A673 (cell line): ENCODE measurements around the gene BICD2. TPM values are rescaled to one million over a fixed set of nuclear protein-coding genes. Genes with fewer than 3 reads are reported as not detected.

Experiments
- BruUV-seq: library from RNA; stranded (reverse); fragments of 400-500 nt; replicated peaks from 2 replicates; lab custom pipeline; 2021; lab: Mats Ljungman, UMichigan
- CTCF ChIA-PET: fragments of 300-600 bp; sonication (Branson Sonifier 250); formaldehyde crosslinking; loops from one replicate; lab custom pipeline; 2022; ENCODE audit warnings: antibody characterized with exemption; lab: Charles Lee
- POLR2A ChIA-PET: fragments of 300-600 bp; sonication (Branson Sonifier 250); formaldehyde crosslinking; loops from one replicate; lab custom pipeline; 2022; ENCODE audit warnings: antibody characterized with exemption; ENCODE audit not compliant: low non-redundant PET; lab: Charles Lee
- DNase-seq: peaks from one replicate; pipeline ENCODE4 v3.0.0-alpha.2; 2015; ENCODE audit warnings: low spot score
- H3K27ac ChIP-seq: fragments of 200-600 bp; sonication (generic); 2 replicates; pipeline ENCODE4 v1.5.1; 2016; ENCODE audit warnings: mixed run types, low read depth, mild to moderate bottlenecking, mixed read lengths, antibody characterized with exemption, low read length; ENCODE audit not compliant: poor library complexity, severe bottlenecking
- H3K27me3 ChIP-seq: fragments of 200-600 bp; sonication (generic); replicated peaks from 2 replicates; pipeline ENCODE4 v1.6.1; 2017; ENCODE audit warnings: mixed run types, low read depth, mild to moderate bottlenecking, mixed read lengths, antibody characterized with exemption, low read length; ENCODE audit not compliant: insufficient read depth, poor library complexity
- H3K36me3 ChIP-seq: fragments of 200-600 bp; sonication (generic); 2 replicates; pipeline ENCODE4 v1.6.1; 2016; ENCODE audit warnings: mixed run types, mild to moderate bottlenecking, mixed read lengths, antibody characterized with exemption, low read length; ENCODE audit not compliant: insufficient read depth, poor library complexity, severe bottlenecking
- H3K4me1 ChIP-seq: fragments of 200-600 bp; sonication (generic); 2 replicates; pipeline ENCODE4 v1.6.1; 2017; ENCODE audit warnings: mixed run types, mild to moderate bottlenecking, mixed read lengths, antibody characterized with exemption, low read length; ENCODE audit not compliant: insufficient read depth, poor library complexity, severe bottlenecking
- H3K4me3 ChIP-seq: fragments of 200-600 bp; sonication (generic); 2 replicates; pipeline ENCODE4 v1.5.1; 2016; ENCODE audit warnings: low read depth, mixed run types, mild to moderate bottlenecking, mixed read lengths, low read length; ENCODE audit not compliant: poor library complexity, severe bottlenecking
- H3K9me3 ChIP-seq: fragments of 200-600 bp; sonication (generic); 2 replicates; pipeline ENCODE4 v1.6.1; 2016; ENCODE audit warnings: mixed run types, low read depth, mild to moderate bottlenecking, mixed read lengths, antibody characterized with exemption, low read length; ENCODE audit not compliant: poor library complexity, severe bottlenecking
- EZH2 ChIP-seq: fragments of 200-600 bp; sonication (generic); IDR thresholded peaks from 2 replicates; pipeline ENCODE4 v1.6.1; 2017; ENCODE audit warnings: borderline replicate concordance, low read depth, mild to moderate bottlenecking, mixed read lengths, antibody characterized with exemption, low read length; ENCODE audit not compliant: poor library complexity, severe bottlenecking
- intact Hi-C: fragments of 100-400 bp; cut with micrococcal nuclease; formaldehyde crosslinking; loops from one replicate; pipeline ENCODE4 v1.10.0; 2022; ENCODE audit not compliant: unreplicated experiment
- total RNA-seq: library from RNA; stranded (reverse); gene quantifications from 2 replicates; pipeline ENCODE4 v1.2.3, GENCODE V29; 2021
- TF ChIP-seq, protein P1 (sequence below): fragments of 300-800, 200-600 bp; sonication (generic); conservative IDR thresholded peaks from 2 replicates; pipeline ENCODE4 v1.5.1; 2017; ENCODE audit warnings: low read depth, mild to moderate bottlenecking, antibody characterized with exemption, low read length, moderate library complexity, mixed read lengths

Gene BICD2
- total RNA-seq, 1 experiment from 2014 or later = 47.8 TPM

- peaks cover 7% of the 10 kb centered on the region for H3K4me1 ChIP-seq
- POLR2A ChIA-PET = no interaction called here
- TF ChIP-seq, protein P1, sequence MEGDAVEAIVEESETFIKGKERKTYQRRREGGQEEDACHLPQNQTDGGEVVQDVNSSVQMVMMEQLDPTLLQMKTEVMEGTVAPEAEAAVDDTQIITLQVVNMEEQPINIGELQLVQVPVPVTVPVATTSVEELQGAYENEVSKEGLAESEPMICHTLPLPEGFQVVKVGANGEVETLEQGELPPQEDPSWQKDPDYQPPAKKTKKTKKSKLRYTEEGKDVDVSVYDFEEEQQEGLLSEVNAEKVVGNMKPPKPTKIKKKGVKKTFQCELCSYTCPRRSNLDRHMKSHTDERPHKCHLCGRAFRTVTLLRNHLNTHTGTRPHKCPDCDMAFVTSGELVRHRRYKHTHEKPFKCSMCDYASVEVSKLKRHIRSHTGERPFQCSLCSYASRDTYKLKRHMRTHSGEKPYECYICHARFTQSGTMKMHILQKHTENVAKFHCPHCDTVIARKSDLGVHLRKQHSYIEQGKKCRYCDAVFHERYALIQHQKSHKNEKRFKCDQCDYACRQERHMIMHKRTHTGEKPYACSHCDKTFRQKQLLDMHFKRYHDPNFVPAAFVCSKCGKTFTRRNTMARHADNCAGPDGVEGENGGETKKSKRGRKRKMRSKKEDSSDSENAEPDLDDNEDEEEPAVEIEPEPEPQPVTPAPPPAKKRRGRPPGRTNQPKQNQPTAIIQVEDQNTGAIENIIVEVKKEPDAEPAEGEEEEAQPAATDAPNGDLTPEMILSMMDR = no peak
- no peak for TF ChIP-seq EZH2
- intact Hi-C loops = no loop called here
- H3K36me3 ChIP-seq = no peaks in the 10 kb centered on the region
- no peaks in the 10 kb centered on the region for H3K9me3 ChIP-seq
- no peaks in the 10 kb centered on the region for H3K27me3 ChIP-seq
- H3K4me3 ChIP-seq = no peak overlapping the region
- CTCF ChIA-PET = no interaction called here
- H3K27ac ChIP-seq = no peak overlapping the region
- no peak for DNase-seq
- no TSS peak for BruUV-seq
Observed at GRCh38 chr9:92737611-92738299, 26.9 kb downstream of the BICD2 start.

GRCh38 chr9:92737216-92737606, 27.4 kb downstream of the BICD2 start:
- Histone ChIP-seq H3K4me3 (no peak overlapping the region), H3K27ac (no peak overlapping the region), H3K36me3 (no peaks in the 10 kb centered on the region), H3K27me3 (no peaks in the 10 kb centered on the region), H3K9me3 (no peaks in the 10 kb centered on the region), H3K4me1 (peaks cover 7% of the 10 kb centered on the region)
- CTCF ChIA-PET = no interaction called here
- intact Hi-C loops = no loop called here
- POLR2A ChIA-PET = no interaction called here
- no peak for DNase-seq
- no peak for TF ChIP-seq EZH2
- TF ChIP-seq, protein P1 = no peak
- BruUV-seq = no TSS peak

DNA sequence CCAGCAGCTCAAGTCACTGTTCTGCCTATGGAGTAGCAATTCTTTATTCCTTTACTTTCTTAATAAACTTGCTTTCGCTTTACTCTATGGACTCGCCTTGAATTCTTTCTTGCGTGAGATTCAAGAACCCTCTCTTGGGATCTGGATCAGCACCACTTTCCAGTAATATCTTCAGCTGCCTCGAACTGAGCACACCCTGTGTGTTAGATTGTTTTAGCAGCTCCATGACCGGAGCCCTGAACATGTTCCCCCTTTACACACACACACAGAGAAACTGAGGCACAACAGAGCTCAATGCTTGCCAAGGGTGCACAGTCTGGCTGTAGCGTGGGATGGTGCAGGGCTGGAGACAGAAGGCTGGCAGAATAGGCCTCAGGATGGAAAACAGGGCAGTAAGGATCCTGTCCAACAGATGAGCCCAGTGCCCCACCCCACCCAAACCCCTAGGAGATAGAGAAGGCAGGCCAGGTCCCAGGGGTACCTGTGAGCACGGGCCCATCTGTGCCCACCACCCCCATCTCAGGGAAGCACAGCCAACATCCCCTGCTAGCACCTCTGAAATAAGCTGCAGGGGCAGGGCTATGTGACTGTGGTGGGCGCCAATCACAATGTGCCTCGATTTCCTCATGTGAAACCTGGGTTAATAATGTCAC, 27.9 kb downstream of the BICD2 start:
- POLR2A ChIA-PET = no interaction called here
- CTCF ChIA-PET = no interaction called here
- Histone ChIP-seq H3K4me1 (peaks cover 7% of the 10 kb centered on the region), H3K9me3 (no peaks in the 10 kb centered on the region), H3K27ac (no peak overlapping the region), H3K36me3 (no peaks in the 10 kb centered on the region), H3K27me3 (no peaks in the 10 kb centered on the region), H3K4me3 (no peak overlapping the region)
- no TSS peak for BruUV-seq
- TF ChIP-seq, protein P1 = no peak
- TF ChIP-seq EZH2 = no peak
- intact Hi-C loops = no loop called here
- DNase-seq = no peak
